Trophoblast cell (in vitro differentiated cells and primary cell): ENCODE data around the gene CAPZB.

Experiments used
- DNase-seq, 2 donors: peaks; one replicate each; pipeline ENCODE4 v3.0.0-alpha.2; 2016
- H2AFZ ChIP-seq: 2 replicates; pipeline ENCODE4 v1.6.1; 2013; ENCODE audit warnings: low read length, moderate library complexity, mild to moderate bottlenecking; ENCODE audit not compliant: insufficient read depth, poor library complexity
- H2AK5ac ChIP-seq: 2 replicates; pipeline ENCODE4 v1.6.1; 2013; ENCODE audit warnings: mild to moderate bottlenecking, low read length
- H2BK120ac ChIP-seq: 2 replicates; pipeline ENCODE4 v1.6.1; 2013; ENCODE audit warnings: low read length, mild to moderate bottlenecking, moderate library complexity; ENCODE audit not compliant: insufficient read depth, poor library complexity
- H2BK12ac ChIP-seq: 2 replicates; pipeline ENCODE4 v1.6.1; 2013; ENCODE audit warnings: mild to moderate bottlenecking, low read length, moderate library complexity
- H2BK5ac ChIP-seq: 2 replicates; pipeline ENCODE4 v1.6.1; 2013; ENCODE audit warnings: low read length, low read depth, moderate library complexity, mild to moderate bottlenecking; ENCODE audit not compliant: poor library complexity
- H3K14ac ChIP-seq: 2 replicates; pipeline ENCODE4 v1.6.1; 2013; ENCODE audit warnings: mild to moderate bottlenecking, low read length
- H3K18ac ChIP-seq: 2 replicates; pipeline ENCODE4 v1.6.1; 2013; ENCODE audit warnings: mild to moderate bottlenecking, low read length
- H3K23ac ChIP-seq: 2 replicates; pipeline ENCODE4 v1.6.1; 2013; ENCODE audit warnings: low read length
- H3K27ac ChIP-seq: 2 replicates; pipeline ENCODE4 v1.5.1; 2013; ENCODE audit warnings: low read depth, mild to moderate bottlenecking, inconsistent platforms, low read length, moderate library complexity
- H3K27me3 ChIP-seq: 2 replicates; pipeline ENCODE4 v1.6.1; 2013; ENCODE audit warnings: inconsistent platforms, mild to moderate bottlenecking, low read length, moderate library complexity; ENCODE audit not compliant: insufficient read depth
- H3K36me3 ChIP-seq, 2 experiments: 1 replicate in 1 of 2; 2 replicates in 1 of 2; pipeline ENCODE4 v1.6.1; 2013; ENCODE audit warnings: low read length in 2 of 2, mild to moderate bottlenecking in 2 of 2, moderate library complexity in 1 of 2; ENCODE audit not compliant: insufficient read depth in 2 of 2, control insufficient read depth in 1 of 2
- H3K4ac ChIP-seq: 2 replicates; pipeline ENCODE4 v1.6.1; 2013; ENCODE audit warnings: low read depth, mild to moderate bottlenecking, low read length, moderate library complexity
- H3K4me1 ChIP-seq, 2 experiments: 1 replicate in 1 of 2; 2 replicates in 1 of 2; pipeline ENCODE4 v1.6.1; 2013; ENCODE audit warnings: low read length in 2 of 2, mild to moderate bottlenecking in 2 of 2, moderate library complexity in 1 of 2; ENCODE audit not compliant: insufficient read depth in 2 of 2, control insufficient read depth in 1 of 2
- H3K4me2 ChIP-seq: 2 replicates; pipeline ENCODE4 v1.6.1; 2013; ENCODE audit warnings: inconsistent platforms, mild to moderate bottlenecking, low read length, moderate library complexity
- H3K4me3 ChIP-seq: 2 replicates; pipeline ENCODE4 v1.5.1; 2013; ENCODE audit warnings: mild to moderate bottlenecking, low read depth, low read length, inconsistent platforms
- H3K79me1 ChIP-seq: one replicate; pipeline ENCODE4 v1.6.1; 2013; ENCODE audit warnings: low read length
- H3K79me2 ChIP-seq: 2 replicates; pipeline ENCODE4 v1.6.1; 2013; ENCODE audit warnings: low read length, mild to moderate bottlenecking; ENCODE audit not compliant: control insufficient read depth, insufficient read depth, poor library complexity
- H3K9ac ChIP-seq: 2 replicates; pipeline ENCODE4 v1.6.1; 2013; ENCODE audit warnings: mild to moderate bottlenecking, low read length
- H3K9me3 ChIP-seq: 2 replicates; pipeline ENCODE4 v1.6.1; 2013; ENCODE audit warnings: low read depth, mild to moderate bottlenecking, control low read depth, inconsistent platforms, low read length; ENCODE audit not compliant: insufficient read depth
- H4K12ac ChIP-seq: 2 replicates; pipeline ENCODE4 v1.6.1; 2013; ENCODE audit warnings: low read depth, mild to moderate bottlenecking, low read length, moderate library complexity
- H4K8ac ChIP-seq: 2 replicates; pipeline ENCODE4 v1.6.1; 2013; ENCODE audit warnings: low read depth, mild to moderate bottlenecking, low read length, moderate library complexity
- H4K91ac ChIP-seq: one replicate; pipeline ENCODE4 v1.6.1; 2013; ENCODE audit warnings: low read depth, mild to moderate bottlenecking, low read length, moderate library complexity
- WGBS: extraction: QIAGEN DNeasy Blood & Tissue Kit; methylation state at CpG from one replicate; pipeline ENCODE4 v1.1.7; 2013; ENCODE audit warnings: missing lambda C conversion rate; ENCODE audit not compliant: insufficient read length, insufficient coverage; ENCODE audit errors: extremely low coverage; 5-methylcytosine and 5-hydroxymethylcytosine counted together

CAPZB gene

DNA sequence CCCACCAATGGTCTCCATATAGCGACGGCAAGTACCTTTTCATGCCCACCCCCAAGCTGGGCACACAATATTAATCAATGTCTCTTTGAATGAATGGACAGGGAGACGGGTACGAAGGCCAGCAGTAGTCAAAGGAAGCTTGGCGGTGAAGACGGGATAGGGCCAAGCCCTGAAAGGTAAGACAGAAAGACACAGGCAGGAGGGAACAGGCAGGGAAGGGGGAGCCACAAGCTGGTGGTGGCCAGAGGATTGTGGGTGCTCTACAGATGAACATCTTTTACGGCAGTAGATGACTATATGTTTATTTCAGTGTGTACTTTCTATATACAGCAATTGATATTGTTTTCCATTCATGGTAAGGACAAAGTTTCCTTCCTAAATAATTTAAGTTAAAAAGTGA lies 16.3 kb downstream of the CAPZB start:
- Histone ChIP-seq H2AK5ac (no peak overlapping the region), H2BK12ac (no peak overlapping the region), H2AFZ (no peak overlapping the region), H3K4me3 (no peak overlapping the region), H3K36me3 (peaks cover 9 to 15% of the 10 kb centered on the region in 2 experiments), H3K9me3 (no peaks in the 10 kb centered on the region), H3K23ac (no peak overlapping the region), H2BK120ac (no peak overlapping the region), H2BK5ac (no peak overlapping the region), H4K91ac (no peak overlapping the region), H4K8ac (peak overlapping the region; percentile 8), H4K12ac (no peak overlapping the region), H3K79me2 (peaks cover 32% of the 10 kb centered on the region), H3K14ac (no peak overlapping the region), H3K4me1 (peaks cover 12 to 18% of the 10 kb centered on the region in 2 experiments), H3K9ac (no peak overlapping the region), H3K27me3 (no peaks in the 10 kb centered on the region), H3K27ac (no peak overlapping the region), H3K4me2 (no peak overlapping the region), H3K4ac (peak overlapping the region; percentile 90), H3K79me1 (no peaks in the 10 kb centered on the region), H3K18ac (peak overlapping the region; percentile 32)
- no peak for DNase-seq
- WGBS, result no CpG with 5 or more reads among the region's 7 CpGs

DNA sequence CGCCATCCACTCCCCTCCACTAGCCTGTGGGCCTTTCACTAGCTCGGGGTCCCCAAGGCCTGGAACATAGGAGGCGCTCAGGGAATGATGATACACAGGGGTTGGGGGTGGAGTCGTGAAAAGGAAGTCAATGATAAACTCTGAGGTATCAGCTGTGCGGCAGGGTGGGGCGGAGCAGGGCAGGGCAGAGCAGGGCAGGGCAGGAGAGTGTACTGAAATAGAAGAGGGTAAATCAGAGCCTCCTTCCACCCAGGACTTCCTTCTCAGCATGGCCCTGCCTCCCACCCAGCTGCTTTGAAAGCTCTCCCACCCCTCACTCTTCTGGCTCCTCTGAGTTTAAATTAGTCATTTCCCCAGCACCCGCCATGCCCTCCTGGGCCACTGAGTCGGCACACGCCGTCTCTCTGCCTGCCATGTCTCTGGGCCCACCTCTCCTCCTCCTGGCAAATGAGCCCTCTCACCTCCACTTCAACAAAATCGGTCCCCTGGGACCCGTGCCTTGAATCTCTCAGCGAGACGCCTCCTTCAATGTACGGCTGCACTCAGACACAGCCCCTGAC lies 16.9 kb downstream of the CAPZB start:
- Histone ChIP-seq H3K27ac (no peak overlapping the region), H2BK5ac (no peak overlapping the region), H3K79me2 (peaks cover 33% of the 10 kb centered on the region), H2BK120ac (no peak overlapping the region), H4K12ac (no peak overlapping the region), H3K27me3 (no peaks in the 10 kb centered on the region), H3K14ac (no peak overlapping the region), H4K8ac (no peak overlapping the region), H3K9me3 (peaks cover under 1% of the 10 kb centered on the region), H3K18ac (no peak overlapping the region), H3K4me2 (no peak overlapping the region), H3K9ac (no peak overlapping the region), H3K4me3 (peak overlapping the region; percentile 23), H2BK12ac (no peak overlapping the region), H3K79me1 (no peaks in the 10 kb centered on the region), H3K4ac (peak overlapping the region; percentile 90), H3K23ac (no peak overlapping the region), H3K36me3 (peaks cover 9 to 14% of the 10 kb centered on the region in 2 experiments), H2AK5ac (no peak overlapping the region), H4K91ac (no peak overlapping the region), H2AFZ (no peak overlapping the region), H3K4me1 (peaks cover 12 to 18% of the 10 kb centered on the region in 2 experiments)
- no CpG with 5 or more reads among the region's 15 CpGs for WGBS
- no peak for DNase-seq

DNA sequence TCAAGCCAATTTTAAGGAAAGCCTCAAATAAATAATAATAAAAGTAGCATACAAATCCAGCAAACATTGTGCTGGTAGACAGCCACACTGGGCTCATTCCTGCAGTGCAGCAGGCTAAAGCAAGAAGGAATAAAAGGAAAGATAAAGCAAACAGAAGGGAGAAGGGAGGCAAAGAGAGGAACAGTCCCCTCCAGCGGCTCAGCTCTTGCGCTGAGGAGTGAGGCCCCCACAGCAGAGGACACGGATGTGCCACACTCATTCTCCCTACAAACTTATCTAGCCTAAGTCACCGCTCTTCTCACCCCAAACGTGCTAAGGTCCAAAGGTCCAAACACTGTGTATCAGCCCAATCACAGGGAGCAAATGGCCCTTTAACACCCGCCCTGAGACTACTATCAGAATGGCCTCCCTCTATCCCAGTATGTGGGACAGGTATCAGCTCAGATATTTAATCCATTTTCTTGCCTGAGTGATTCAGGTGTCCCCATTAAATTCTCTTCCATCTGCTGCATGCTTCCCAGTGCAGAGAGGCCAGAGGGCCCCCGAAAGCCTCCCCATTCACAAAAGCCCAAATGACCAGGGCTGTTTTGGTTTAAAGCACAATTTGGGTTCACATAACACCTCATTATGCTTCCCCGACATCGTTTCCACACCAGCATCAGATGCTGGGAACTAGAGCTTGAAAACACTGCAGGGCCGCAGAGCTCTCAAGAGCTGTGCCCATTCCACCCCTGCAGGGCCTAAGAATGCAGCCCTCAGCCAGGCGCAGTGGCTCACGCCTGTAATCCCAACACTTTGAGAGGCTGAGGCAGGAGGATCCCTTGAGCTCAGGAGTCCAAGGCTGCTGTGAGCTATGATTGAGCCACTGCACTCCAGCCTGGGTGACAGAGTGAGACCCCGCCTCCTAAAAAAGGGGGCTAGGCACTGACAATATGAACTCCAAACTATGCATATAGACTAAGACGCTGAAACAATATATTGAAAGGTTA lies 17.8 kb downstream of the CAPZB start:
- Histone ChIP-seq H3K79me1 (no peaks in the 10 kb centered on the region), H3K4me2 (no peak overlapping the region), H3K9me3 (peaks cover 1% of the 10 kb centered on the region), H3K27ac (no peak overlapping the region), H3K14ac (no peak overlapping the region), H2AFZ (no peak overlapping the region), H3K4me1 (peaks cover 12 to 18% of the 10 kb centered on the region in 2 experiments), H2BK12ac (no peak overlapping the region), H2AK5ac (no peak overlapping the region), H4K8ac (no peak overlapping the region), H3K18ac (no peak overlapping the region), H4K91ac (no peak overlapping the region), H3K4ac (peak overlapping the region; percentile 71), H4K12ac (no peak overlapping the region), H2BK5ac (no peak overlapping the region), H3K27me3 (no peaks in the 10 kb centered on the region), H3K36me3 (peaks cover 7 to 16% of the 10 kb centered on the region in 2 experiments), H2BK120ac (no peak overlapping the region), H3K79me2 (peaks cover 39% of the 10 kb centered on the region), H3K4me3 (no peak overlapping the region), H3K23ac (no peak overlapping the region), H3K9ac (no peak overlapping the region)
- WGBS, result no CpG with 5 or more reads among the region's 14 CpGs
- no peak for DNase-seq

DNA sequence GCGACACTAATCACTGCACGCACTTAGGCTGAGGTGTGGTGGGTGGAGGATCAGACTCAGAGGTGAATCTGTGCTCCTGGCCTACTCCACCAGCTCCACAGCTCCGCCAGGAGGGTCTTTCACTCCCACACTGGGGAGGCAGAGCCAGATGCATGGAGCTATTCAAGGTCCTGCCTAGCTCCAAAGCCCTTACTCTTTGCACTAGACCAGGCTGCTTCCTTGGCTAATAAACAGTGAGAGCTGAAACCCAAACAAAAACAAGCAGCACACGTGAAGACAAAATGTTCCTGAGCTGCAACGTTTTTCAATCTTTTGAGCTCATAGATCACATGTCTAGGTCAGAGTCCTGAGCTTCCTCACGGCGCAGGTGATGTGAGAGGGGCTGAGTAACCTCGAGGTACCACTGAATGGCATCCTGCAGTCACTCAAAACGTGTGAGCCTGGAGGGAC lies 19.2 kb downstream of the CAPZB start:
- no peaks in the 10 kb centered on the region for H3K79me1 ChIP-seq
- no peak for DNase-seq
- H4K8ac ChIP-seq, result no peak overlapping the region
- H2BK120ac ChIP-seq, result no peak overlapping the region
- no peak overlapping the region for H3K4me2 ChIP-seq
- H2BK12ac ChIP-seq, result no peak overlapping the region
- H3K18ac ChIP-seq, result no peak overlapping the region
- H2BK5ac ChIP-seq, result no peak overlapping the region
- H3K23ac ChIP-seq, result no peak overlapping the region
- WGBS, result no CpG with 5 or more reads among the region's 9 CpGs
- H3K9ac ChIP-seq, result no peak overlapping the region
- H3K4me1 ChIP-seq, result peaks cover 12 to 18% of the 10 kb centered on the region in 2 experiments
- no peak overlapping the region for H2AFZ ChIP-seq
- H2AK5ac ChIP-seq, result no peak overlapping the region
- H3K27me3 ChIP-seq, result no peaks in the 10 kb centered on the region
- H3K14ac ChIP-seq, result no peak overlapping the region
- H3K27ac ChIP-seq, result no peak overlapping the region
- H3K36me3 ChIP-seq, result peaks cover 5 to 14% of the 10 kb centered on the region in 2 experiments
- H3K79me2 ChIP-seq, result peaks cover 41% of the 10 kb centered on the region
- H4K12ac ChIP-seq, result no peak overlapping the region
- peak overlapping the region; percentile 71 for H3K4ac ChIP-seq
- H3K4me3 ChIP-seq, result no peak overlapping the region
- H4K91ac ChIP-seq, result no peak overlapping the region
- H3K9me3 ChIP-seq, result peaks cover 1% of the 10 kb centered on the region
